Caco-2 (cell line): ENCODE data around the gene C6orf132. TPM values are rescaled to one million over a fixed set of nuclear protein-coding genes. Genes with fewer than 3 reads are reported as not detected.

Source experiments
- BruUV-seq: library from RNA; stranded (reverse); fragments of 400-500 nt; replicated peaks from 2 replicates; lab custom pipeline; 2021; lab: Mats Ljungman, UMichigan
- CTCF ChIA-PET: fragments of 300-600 bp; sonication (Branson Sonifier 250); formaldehyde crosslinking; loops from one replicate; lab custom pipeline; 2022; ENCODE audit warnings: antibody characterized with exemption; lab: Charles Lee
- POLR2A ChIA-PET: fragments of 300-600 bp; sonication (Branson Sonifier 250); formaldehyde crosslinking; loops from one replicate; lab custom pipeline; 2022; ENCODE audit warnings: antibody characterized with exemption; lab: Charles Lee
- DNase-seq, 2 experiments: peaks; one replicate each; pipeline versions ENCODE4 v3.0.0 to v3.0.0-alpha.2; 2020 to 2022
- H3K27me3 ChIP-seq: replicated peaks from 2 replicates; pipeline ENCODE4 v1.6.0; 2011; ENCODE audit warnings: low read length; ENCODE audit not compliant: control insufficient read depth, insufficient read depth
- H3K36me3 ChIP-seq: 2 replicates; pipeline ENCODE4 v1.5.1; 2011; ENCODE audit warnings: low read length; ENCODE audit not compliant: control insufficient read depth, insufficient read depth
- H3K4me1 ChIP-seq: fragments of 250-450 bp; sonication (Bioruptor Pico); 2 replicates; pipeline ENCODE4 v1.5.1; 2020; ENCODE audit warnings: mild to moderate bottlenecking
- H3K4me3 ChIP-seq: 2 replicates; pipeline ENCODE4 v1.5.1; 2011; ENCODE audit warnings: low read depth, mild to moderate bottlenecking, control low read depth, low read length
- H3K9me3 ChIP-seq: fragments of 250-450 bp; sonication (Bioruptor Pico); 2 replicates; pipeline ENCODE4 v1.5.1; 2020; ENCODE audit warnings: mild to moderate bottlenecking, moderate library complexity
- H3K27ac Mint-ChIP-seq: one replicate; pipeline ENCODE4 v1.8.0; 2022; ENCODE audit warnings: mixed read lengths; ENCODE audit not compliant: unreplicated experiment
- H3K27me3 Mint-ChIP-seq: one replicate; pipeline ENCODE4 v1.8.0; 2022; ENCODE audit warnings: mixed read lengths; ENCODE audit not compliant: insufficient read depth, unreplicated experiment
- H3K36me3 Mint-ChIP-seq: one replicate; pipeline ENCODE4 v1.8.0; 2022; ENCODE audit warnings: mild to moderate bottlenecking, mixed read lengths; ENCODE audit not compliant: insufficient read depth, unreplicated experiment
- H3K4me1 Mint-ChIP-seq: one replicate; pipeline ENCODE4 v1.8.0; 2022; ENCODE audit warnings: low read depth, mixed read lengths; ENCODE audit not compliant: unreplicated experiment
- H3K4me3 Mint-ChIP-seq: one replicate; pipeline ENCODE4 v1.8.0; 2022; ENCODE audit warnings: mild to moderate bottlenecking, moderate library complexity, mixed read lengths; ENCODE audit not compliant: unreplicated experiment
- H3K9me3 Mint-ChIP-seq: one replicate; pipeline ENCODE4 v1.8.0; 2022; ENCODE audit warnings: mixed read lengths; ENCODE audit not compliant: unreplicated experiment
- intact Hi-C: fragments of 100-400 bp; cut with micrococcal nuclease; formaldehyde crosslinking; loops from one replicate; pipeline ENCODE4 v1.10.0; 2022; ENCODE audit not compliant: unreplicated experiment
- total RNA-seq: library from RNA; stranded (reverse); gene quantifications from 2 replicates; pipeline ENCODE4 v1.2.3, GENCODE V29; 2022
- TF ChIP-seq, protein P1 (sequence below), 2 experiments: fragments of 200-600 bp in 1 of 2; IDR thresholded peaks; 1 replicate in 1 of 2; 2 replicates in 1 of 2; pipeline versions ENCODE4 v1.5.1 to v1.8.0; 2011 to 2022; ENCODE audit warnings: antibody characterized with exemption in 1 of 2, control low read depth in 1 of 2, inconsistent platforms in 1 of 2, low read depth in 1 of 2, low read length in 1 of 2, mild to moderate bottlenecking in 1 of 2, moderate library complexity in 1 of 2; ENCODE audit not compliant: insufficient read depth in 1 of 2, severe bottlenecking in 1 of 2, unreplicated experiment in 1 of 2

The C6orf132 gene
- total RNA-seq, 1 experiment from 2014 or later: 56.2 TPM

DNA sequence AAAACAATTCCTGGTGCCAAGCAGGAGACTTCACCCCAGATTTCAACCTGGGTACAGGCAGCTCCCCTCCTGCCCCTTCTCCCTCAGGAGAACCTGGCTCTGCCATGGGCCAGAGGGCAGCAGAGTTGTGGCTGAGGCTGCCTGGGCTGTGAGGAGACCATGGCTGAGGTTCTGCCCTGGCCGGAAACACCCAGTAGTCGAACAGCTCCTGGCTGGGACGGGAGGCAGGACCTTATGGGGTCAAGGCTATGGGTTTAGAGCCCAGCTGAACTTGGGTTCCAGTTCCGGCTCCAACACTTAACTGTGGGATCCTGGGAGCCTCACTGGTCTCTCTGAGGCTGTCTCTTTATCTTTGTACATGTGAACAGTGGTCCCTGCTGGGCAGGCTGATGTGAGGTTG is 8.5 kb downstream of the C6orf132 start:
- BruUV-seq: no TSS peak
- Mint-ChIP-seq H3K36me3 (peaks cover 86% of the 10 kb centered on the region), H3K4me1 (peaks cover 17% of the 10 kb centered on the region), H3K27me3 (no peaks in the 10 kb centered on the region), H3K9me3 (no peaks in the 10 kb centered on the region), H3K27ac (peak overlapping the region; percentile 7), H3K4me3 (no peak overlapping the region)
- Histone ChIP-seq H3K27me3 (no peaks in the 10 kb centered on the region), H3K4me3 (no peak overlapping the region), H3K4me1 (peaks cover 34% of the 10 kb centered on the region), H3K9me3 (no peaks in the 10 kb centered on the region), H3K36me3 (peaks cover 3% of the 10 kb centered on the region)
- TF ChIP-seq, protein P1, sequence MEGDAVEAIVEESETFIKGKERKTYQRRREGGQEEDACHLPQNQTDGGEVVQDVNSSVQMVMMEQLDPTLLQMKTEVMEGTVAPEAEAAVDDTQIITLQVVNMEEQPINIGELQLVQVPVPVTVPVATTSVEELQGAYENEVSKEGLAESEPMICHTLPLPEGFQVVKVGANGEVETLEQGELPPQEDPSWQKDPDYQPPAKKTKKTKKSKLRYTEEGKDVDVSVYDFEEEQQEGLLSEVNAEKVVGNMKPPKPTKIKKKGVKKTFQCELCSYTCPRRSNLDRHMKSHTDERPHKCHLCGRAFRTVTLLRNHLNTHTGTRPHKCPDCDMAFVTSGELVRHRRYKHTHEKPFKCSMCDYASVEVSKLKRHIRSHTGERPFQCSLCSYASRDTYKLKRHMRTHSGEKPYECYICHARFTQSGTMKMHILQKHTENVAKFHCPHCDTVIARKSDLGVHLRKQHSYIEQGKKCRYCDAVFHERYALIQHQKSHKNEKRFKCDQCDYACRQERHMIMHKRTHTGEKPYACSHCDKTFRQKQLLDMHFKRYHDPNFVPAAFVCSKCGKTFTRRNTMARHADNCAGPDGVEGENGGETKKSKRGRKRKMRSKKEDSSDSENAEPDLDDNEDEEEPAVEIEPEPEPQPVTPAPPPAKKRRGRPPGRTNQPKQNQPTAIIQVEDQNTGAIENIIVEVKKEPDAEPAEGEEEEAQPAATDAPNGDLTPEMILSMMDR (IDR thresholded peaks at IDR 0.05; ENCODE audit: insufficient read depth in 1 of 2, low read depth in 1 of 2, low read length in 1 of 2, severe bottlenecking in 1 of 2, unreplicated experiment in 1 of 2): no peak
- ChIA-PET POLR2A (no interaction called here), CTCF (interaction anchor here (0.5 kb wide), 1 partner anchor 173 kb away, joined by 3 read pairs; no protein-coding TSS in a partner anchor)
- no peak for DNase-seq
- intact Hi-C loops: no loop called here

DNA sequence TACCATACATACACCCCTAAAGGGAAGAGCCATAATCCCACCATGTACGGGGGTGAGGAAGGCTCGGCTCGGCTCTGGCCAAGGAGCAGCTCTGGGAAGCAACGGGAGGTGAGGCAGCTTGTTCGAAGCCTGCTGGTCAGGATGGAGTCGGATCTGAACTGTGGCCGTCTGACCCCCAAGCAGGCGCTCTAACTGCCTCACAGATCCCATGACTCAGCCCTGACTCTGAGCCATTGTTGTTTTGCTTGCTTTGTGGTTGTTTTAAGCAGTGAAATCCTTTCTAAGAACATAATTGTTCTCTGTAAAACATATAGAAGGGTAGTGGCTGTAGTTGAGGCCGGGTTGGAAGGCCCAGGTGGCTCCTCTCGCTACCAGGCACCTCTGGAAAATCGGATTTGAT is 10.9 kb downstream of the C6orf132 start:
- peaks cover 3% of the 10 kb centered on the region for H3K36me3 ChIP-seq
- H3K4me3 Mint-ChIP-seq: no peak overlapping the region
- H3K27ac Mint-ChIP-seq: peak overlapping the region; percentile 80
- H3K36me3 Mint-ChIP-seq: peaks cover 90% of the 10 kb centered on the region
- H3K4me3 ChIP-seq: no peak overlapping the region
- no peaks in the 10 kb centered on the region for H3K9me3 ChIP-seq
- POLR2A ChIA-PET: no interaction called here
- H3K27me3 ChIP-seq: no peaks in the 10 kb centered on the region
- CTCF ChIA-PET: no interaction called here
- intact Hi-C loops: no loop called here
- TF ChIP-seq, protein P1 (IDR thresholded peaks at IDR 0.05; ENCODE audit: insufficient read depth in 1 of 2, low read depth in 1 of 2, low read length in 1 of 2, severe bottlenecking in 1 of 2, unreplicated experiment in 1 of 2): no peak
- BruUV-seq: no TSS peak
- peaks cover 3% of the 10 kb centered on the region for H3K4me1 Mint-ChIP-seq
- no peak for DNase-seq
- H3K27me3 Mint-ChIP-seq: no peaks in the 10 kb centered on the region
- H3K9me3 Mint-ChIP-seq: no peaks in the 10 kb centered on the region
- H3K4me1 ChIP-seq: peaks cover 13% of the 10 kb centered on the region

DNA sequence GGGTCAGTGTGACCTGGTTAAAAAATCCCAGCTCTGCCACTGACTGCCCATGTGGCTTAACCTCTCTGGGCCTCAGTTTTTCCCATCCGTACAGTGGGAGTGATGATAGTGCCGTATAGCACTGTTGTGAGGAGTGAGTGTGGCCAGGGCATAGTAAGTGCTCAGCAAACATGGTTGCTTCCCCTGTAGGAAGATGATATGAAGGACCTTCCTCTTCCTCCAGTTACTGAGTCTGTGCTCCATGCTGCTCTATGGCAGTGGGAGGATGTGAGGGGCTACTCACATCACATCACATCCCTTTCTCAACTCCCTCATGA is 13.1 kb downstream of the C6orf132 start:
- H3K36me3 ChIP-seq: peaks cover 3% of the 10 kb centered on the region
- CTCF ChIA-PET: no interaction called here

More for the DNA sequence above, 13.1 kb downstream of the C6orf132 start:
- H3K9me3 Mint-ChIP-seq: no peaks in the 10 kb centered on the region
- intact Hi-C loops: no loop called here
- BruUV-seq: no TSS peak
- no peak for DNase-seq
- H3K36me3 Mint-ChIP-seq: peaks cover 94% of the 10 kb centered on the region
- peaks cover 3% of the 10 kb centered on the region; the same call in 1 of the 2 replicates for H3K4me1 ChIP-seq
- H3K27ac Mint-ChIP-seq: no peak overlapping the region
- no peak overlapping the region for H3K4me3 ChIP-seq
- H3K4me1 Mint-ChIP-seq: no peaks in the 10 kb centered on the region
- POLR2A ChIA-PET: interaction anchor here (0.6 kb wide), 1 partner anchor 13 kb away, joined by 7 read pairs; no protein-coding TSS in a partner anchor
- no peak overlapping the region for H3K4me3 Mint-ChIP-seq
- no peaks in the 10 kb centered on the region for H3K9me3 ChIP-seq
- no peaks in the 10 kb centered on the region for H3K27me3 Mint-ChIP-seq
- TF ChIP-seq, protein P1 (IDR thresholded peaks at IDR 0.05; ENCODE audit: insufficient read depth in 1 of 2, low read depth in 1 of 2, low read length in 1 of 2, severe bottlenecking in 1 of 2, unreplicated experiment in 1 of 2): no peak
- no peaks in the 10 kb centered on the region for H3K27me3 ChIP-seq
